Measurements from ENCODE around the gene DGKB. TPM values are rescaled to one million over a fixed set of nuclear protein-coding genes. Genes with fewer than 3 reads are reported as not detected.
A peak's percentile ranks its signal among the peaks of the same experiment; 100 is the strongest.

The DGKB gene
- total RNA-seq, 1 donor from 2014 or later: 0.72 TPM

DNA sequence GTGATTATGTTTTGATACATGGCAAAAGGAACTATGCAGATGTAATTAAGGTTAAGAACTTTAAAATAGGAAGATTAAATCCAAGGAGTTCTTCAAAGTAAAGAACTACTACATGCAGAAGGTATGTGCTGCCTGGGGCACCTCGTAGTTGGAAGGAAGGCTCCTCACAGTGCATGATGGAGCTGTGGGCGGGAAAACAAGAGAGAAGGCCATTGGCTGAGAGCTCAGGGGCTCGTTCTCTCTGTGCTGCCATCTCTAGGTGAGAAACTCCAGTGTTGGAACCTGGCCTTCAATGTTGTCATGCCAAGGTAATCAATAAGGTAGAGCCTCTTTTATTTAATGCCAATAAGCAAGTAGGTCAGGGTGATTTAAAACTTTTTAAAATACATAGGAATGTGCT lies 521.7 kb downstream of the DGKB start:
- Mint-ChIP-seq H3K36me3 (ENCODE audit: low read depth) (no peaks in the 10 kb centered on the region), H3K27ac (ENCODE audit: unreplicated experiment) (no peak overlapping the region), H3K4me3 (no peak overlapping the region), H3K27me3 (ENCODE audit: low read depth) (no peaks in the 10 kb centered on the region), H3K4me1 (peaks cover 18% of the 10 kb centered on the region), H3K9me3 (peaks cover 5% of the 10 kb centered on the region)
- DNase-seq (ENCODE audit: low read depth, low spot score): no peak
- TF ChIP-seq, protein P1, sequence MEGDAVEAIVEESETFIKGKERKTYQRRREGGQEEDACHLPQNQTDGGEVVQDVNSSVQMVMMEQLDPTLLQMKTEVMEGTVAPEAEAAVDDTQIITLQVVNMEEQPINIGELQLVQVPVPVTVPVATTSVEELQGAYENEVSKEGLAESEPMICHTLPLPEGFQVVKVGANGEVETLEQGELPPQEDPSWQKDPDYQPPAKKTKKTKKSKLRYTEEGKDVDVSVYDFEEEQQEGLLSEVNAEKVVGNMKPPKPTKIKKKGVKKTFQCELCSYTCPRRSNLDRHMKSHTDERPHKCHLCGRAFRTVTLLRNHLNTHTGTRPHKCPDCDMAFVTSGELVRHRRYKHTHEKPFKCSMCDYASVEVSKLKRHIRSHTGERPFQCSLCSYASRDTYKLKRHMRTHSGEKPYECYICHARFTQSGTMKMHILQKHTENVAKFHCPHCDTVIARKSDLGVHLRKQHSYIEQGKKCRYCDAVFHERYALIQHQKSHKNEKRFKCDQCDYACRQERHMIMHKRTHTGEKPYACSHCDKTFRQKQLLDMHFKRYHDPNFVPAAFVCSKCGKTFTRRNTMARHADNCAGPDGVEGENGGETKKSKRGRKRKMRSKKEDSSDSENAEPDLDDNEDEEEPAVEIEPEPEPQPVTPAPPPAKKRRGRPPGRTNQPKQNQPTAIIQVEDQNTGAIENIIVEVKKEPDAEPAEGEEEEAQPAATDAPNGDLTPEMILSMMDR (conservative IDR thresholded peaks at IDR 0.05): no peak

DNA sequence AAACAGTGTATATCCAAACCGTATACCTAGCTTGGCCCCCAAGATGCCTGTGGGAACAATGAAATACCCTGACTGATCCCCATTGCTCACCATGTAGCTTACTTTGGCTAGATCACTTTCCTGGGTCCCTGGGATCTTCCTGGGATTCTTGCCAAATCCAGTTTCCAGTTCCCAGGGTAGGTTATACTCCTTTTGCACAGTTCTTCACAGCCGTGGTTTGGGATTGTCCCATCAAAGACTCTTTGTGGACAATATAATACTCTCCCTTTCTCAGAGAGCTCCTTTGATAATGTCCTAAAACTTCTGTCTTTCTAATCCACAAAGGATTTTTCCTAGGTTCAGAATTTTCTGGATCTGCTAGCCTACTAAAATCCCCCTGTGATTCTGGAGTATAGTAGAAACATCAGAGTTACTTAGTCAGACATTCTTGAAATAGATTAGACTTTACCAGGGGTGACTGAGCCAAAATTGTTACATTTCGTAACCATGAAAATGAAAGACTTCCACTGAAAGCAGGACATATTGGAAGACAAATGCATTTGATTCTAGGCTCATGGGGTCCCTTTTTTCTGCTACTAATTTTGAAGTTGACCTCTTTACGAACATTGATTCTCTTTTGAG lies 524.8 kb downstream of the DGKB start:
- no peaks in the 10 kb centered on the region for H3K36me3 Mint-ChIP-seq (ENCODE audit: low read depth)
- peaks cover 18% of the 10 kb centered on the region for H3K4me1 Mint-ChIP-seq
- no peak overlapping the region for H3K4me3 Mint-ChIP-seq
- peak overlapping the region; percentile 13 for H3K27ac Mint-ChIP-seq (ENCODE audit: unreplicated experiment)
- DNase-seq (ENCODE audit: low read depth, low spot score): no peak
- H3K27me3 Mint-ChIP-seq (ENCODE audit: low read depth): no peaks in the 10 kb centered on the region
- TF ChIP-seq, protein P1 (conservative IDR thresholded peaks at IDR 0.05): no peak
- peaks cover 5% of the 10 kb centered on the region for H3K9me3 Mint-ChIP-seq

DNA sequence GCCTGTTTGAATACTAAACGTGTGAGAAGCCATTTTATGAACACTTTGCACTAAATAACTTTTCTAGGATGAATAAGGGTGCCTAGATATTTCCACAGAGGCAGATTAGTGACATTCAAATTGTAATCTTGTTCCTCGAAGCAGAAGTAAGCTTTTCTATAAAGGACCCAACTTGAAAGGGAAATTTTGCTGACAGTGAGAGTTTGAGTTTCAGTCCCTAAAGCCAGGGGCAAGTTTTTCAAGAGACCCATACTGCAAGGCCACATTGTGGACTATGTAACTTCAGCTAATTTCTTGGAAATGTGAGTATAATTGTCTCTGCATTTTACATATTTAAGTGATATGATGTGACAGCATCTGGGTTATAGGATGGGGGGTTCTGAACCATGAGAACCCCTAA lies 525.8 kb downstream of the DGKB start:
- DNase-seq (ENCODE audit: low read depth, low spot score): no peak
- peaks cover 18% of the 10 kb centered on the region for H3K4me1 Mint-ChIP-seq
- no peak overlapping the region for H3K27ac Mint-ChIP-seq (ENCODE audit: unreplicated experiment)
- no peak overlapping the region for H3K4me3 Mint-ChIP-seq
- TF ChIP-seq, protein P1 (conservative IDR thresholded peaks at IDR 0.05): no peak
- no peaks in the 10 kb centered on the region for H3K36me3 Mint-ChIP-seq (ENCODE audit: low read depth)
- no peaks in the 10 kb centered on the region for H3K27me3 Mint-ChIP-seq (ENCODE audit: low read depth)
- H3K9me3 Mint-ChIP-seq: peaks cover 5% of the 10 kb centered on the region

DNA sequence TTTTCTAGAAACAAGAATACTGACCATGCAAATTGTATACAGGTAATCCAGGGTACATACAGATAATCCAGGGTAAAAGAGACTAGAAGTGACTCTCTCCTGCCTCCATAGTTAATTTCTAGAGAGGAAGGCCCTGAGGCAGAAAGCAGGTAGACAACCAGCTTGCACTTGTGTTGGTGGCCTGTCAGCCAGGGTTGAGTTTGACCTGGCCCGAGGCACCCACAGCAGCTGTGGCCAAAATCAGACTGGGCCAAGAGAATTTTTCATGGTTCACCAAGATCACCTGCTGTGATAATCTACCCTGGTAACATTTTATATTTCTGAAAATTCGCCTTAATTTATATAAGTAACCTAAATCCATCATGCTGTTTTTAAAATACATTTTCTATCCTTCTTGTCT lies 526.6 kb downstream of the DGKB start:
- H3K27me3 Mint-ChIP-seq (ENCODE audit: low read depth): no peaks in the 10 kb centered on the region
- H3K4me1 Mint-ChIP-seq: peaks cover 18% of the 10 kb centered on the region
- TF ChIP-seq, protein P1 (conservative IDR thresholded peaks at IDR 0.05): no peak
- H3K4me3 Mint-ChIP-seq: no peak overlapping the region
- H3K9me3 Mint-ChIP-seq: peaks cover 5% of the 10 kb centered on the region
- H3K27ac Mint-ChIP-seq (ENCODE audit: unreplicated experiment): no peak overlapping the region
- no peaks in the 10 kb centered on the region for H3K36me3 Mint-ChIP-seq (ENCODE audit: low read depth)
- no peak for DNase-seq (ENCODE audit: low read depth, low spot score)

DNA sequence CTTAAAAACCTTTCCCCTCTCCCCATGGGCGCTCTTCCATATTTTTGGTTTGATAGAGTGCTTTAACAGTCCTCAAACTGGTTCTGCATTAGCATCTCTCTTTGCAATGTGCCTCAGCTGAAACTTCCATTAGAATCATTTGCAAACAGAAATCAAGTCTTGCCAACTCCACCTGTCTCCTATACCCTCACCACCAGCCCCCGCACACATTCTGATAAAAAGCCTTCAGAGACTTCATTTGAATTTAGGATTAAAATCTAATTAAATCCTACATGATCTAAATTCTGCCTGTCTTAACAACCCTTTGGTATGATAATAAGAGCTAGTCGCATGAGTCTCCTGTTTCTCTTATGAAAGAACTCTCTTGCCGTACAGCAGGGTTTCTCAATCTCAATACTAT lies 528.2 kb downstream of the DGKB start:
- Mint-ChIP-seq H3K4me3 (no peak overlapping the region), H3K27me3 (ENCODE audit: low read depth) (no peaks in the 10 kb centered on the region), H3K27ac (ENCODE audit: unreplicated experiment) (no peak overlapping the region), H3K36me3 (ENCODE audit: low read depth) (no peaks in the 10 kb centered on the region), H3K9me3 (peaks cover 5% of the 10 kb centered on the region), H3K4me1 (peaks cover 18% of the 10 kb centered on the region)
- no peak for DNase-seq (ENCODE audit: low read depth, low spot score)
- TF ChIP-seq, protein P1 (conservative IDR thresholded peaks at IDR 0.05): no peak

Data from neural crest cell (in vitro differentiated cells).